HG02759 (cell line): ENCODE data around the gene TLCD1.

Experiments used
- ATAC-seq: cut with Tn5 transposase; IDR thresholded peaks from one replicate; pipeline ENCODE4 v1.9.1; 2021; ENCODE audit warnings: mild to moderate bottlenecking, moderate library complexity; ENCODE audit not compliant: unreplicated experiment

TLCD1 gene

GRCh38 chr17:28714281-28714680 is 11.8 kb downstream of the TLCD1 start:
- ATAC-seq = no peak

GRCh38 chr17:28712705-28713415 is 13.2 kb downstream of the TLCD1 start:
- no peak for ATAC-seq

- peak; percentile 35 for ATAC-seq
Measured at GRCh38 chr17:28712032-28712704, 13.9 kb downstream of the TLCD1 start.

- no peak for ATAC-seq
Measured at GRCh38 chr17:28711723-28712031, 14.4 kb downstream of the TLCD1 start, which contains the start of gene PROCA1. TSS of gene PROCA1 (minus strand) at chr17:28711888. CDS start at chr17:28711660, 228 bp downstream.

GRCh38 chr17:28710861-28711722 is 14.9 kb downstream of the TLCD1 start:
- ATAC-seq = peak; percentile 81

- no peak for ATAC-seq
Measured at GRCh38 chr17:28707339-28707720, 18.7 kb downstream of the TLCD1 start.

- ATAC-seq = no peak
Measured at GRCh38 chr17:28706471-28707338, 19.3 kb downstream of the TLCD1 start.

- ATAC-seq = no peak
Measured at GRCh38 chr17:28705728-28706334, 20.2 kb downstream of the TLCD1 start.

- no peak for ATAC-seq
Measured at GRCh38 chr17:28705074-28705659, 20.9 kb downstream of the TLCD1 start.

GRCh38 chr17:28704219-28704858 is 21.7 kb downstream of the TLCD1 start:
- ATAC-seq = no peak

- no peak for ATAC-seq
Measured at GRCh38 chr17:28703552-28704218, 22.3 kb downstream of the TLCD1 start.

- no peak for ATAC-seq
Measured at GRCh38 chr17:28702752-28703150, 23.3 kb downstream of the TLCD1 start.

GRCh38 chr17:28702026-28702751 is 23.8 kb downstream of the TLCD1 start:
- ATAC-seq = no peak

GRCh38 chr17:28700830-28701492 is 25.1 kb downstream of the TLCD1 start:
- ATAC-seq = no peak

GRCh38 chr17:28700278-28700677 is 25.8 kb downstream of the TLCD1 start:
- no peak for ATAC-seq

- no peak for ATAC-seq
Measured at GRCh38 chr17:28698253-28698941, 27.6 kb downstream of the TLCD1 start.

GRCh38 chr17:28693869-28694268 is 32.2 kb downstream of the TLCD1 start:
- no peak for ATAC-seq
